RPMI7951 (cell line): ENCODE data around the gene HS3ST5. TPM values are rescaled to one million over a fixed set of nuclear protein-coding genes. Genes with fewer than 3 reads are reported as not detected.
"Not testable (repeated sequence)": the region's sequence is repeated elsewhere in the genome, so short reads cannot be mapped to it uniquely, and the experiment has no call there.

Experiments used
- DNase-seq: peaks from one replicate; pipeline ENCODE4 v3.0.0-alpha.2; 2012; ENCODE audit warnings: low read depth
- total RNA-seq: library from RNA; depleted of rRNA; stranded (reverse); fragments of >200 nt; shearing (Covaris generic); gene quantifications from 2 replicates; pipeline ENCODE4 v1.2.3, GENCODE V29; 2014

Gene HS3ST5
- total RNA-seq, 1 experiment from 2014 or later, result not detected

DNA sequence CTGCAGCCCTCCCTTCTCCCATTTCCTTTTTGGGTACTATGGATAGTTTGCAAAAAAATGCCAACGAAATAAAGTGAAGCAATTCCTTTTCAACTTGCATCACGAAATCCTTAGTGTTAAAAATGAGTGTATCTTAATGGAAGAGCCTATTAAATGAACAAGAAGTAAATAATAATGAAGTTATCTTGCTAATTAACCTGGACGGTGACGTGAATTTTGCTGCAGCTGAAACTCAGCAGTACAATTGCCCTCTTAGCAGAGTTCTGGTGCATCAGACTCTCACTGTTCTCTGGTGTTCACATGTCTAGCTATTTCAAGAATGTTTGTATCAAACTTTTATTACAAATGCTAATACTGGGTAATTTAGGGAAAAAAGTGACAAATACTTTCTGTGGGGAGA lies 252.2 kb downstream of the HS3ST5 start:
- no peak for DNase-seq

DNA sequence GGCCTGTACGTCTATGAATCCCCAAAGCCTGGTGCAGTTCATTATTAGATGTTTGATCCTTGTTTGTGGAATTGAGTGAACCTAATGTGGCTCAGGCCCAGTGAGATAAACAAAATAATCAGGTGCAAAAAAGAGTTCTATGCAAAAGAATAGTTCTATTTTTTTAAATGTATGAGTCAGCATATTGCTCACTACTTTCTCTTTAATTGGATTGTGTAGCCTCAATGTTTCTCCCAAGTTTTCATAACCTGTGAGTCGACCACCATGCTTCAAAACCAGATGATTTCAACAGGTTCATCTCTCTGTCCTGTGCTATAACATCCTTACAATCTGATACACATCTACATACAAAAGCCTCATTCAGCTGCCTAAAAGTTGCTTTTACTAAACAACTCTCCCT lies 255.3 kb downstream of the HS3ST5 start:
- no peak for DNase-seq

DNA sequence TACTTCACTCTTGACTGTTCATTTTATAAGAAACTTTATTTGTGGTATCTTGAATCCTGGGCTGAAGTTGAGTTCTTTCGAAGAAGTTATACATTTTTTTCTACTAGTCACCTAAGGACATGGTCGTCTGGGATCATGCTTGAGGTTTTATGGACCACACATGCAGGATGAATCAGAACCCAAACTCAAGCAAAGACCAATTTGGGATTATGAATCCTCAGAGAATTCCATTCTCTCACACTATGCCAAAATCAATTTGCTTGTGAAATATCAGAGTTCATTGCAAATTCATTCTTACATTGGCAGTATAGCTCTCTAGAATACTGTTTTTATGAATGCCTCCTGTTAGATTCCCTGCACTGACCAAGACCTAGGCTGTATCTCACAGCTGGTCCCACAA lies 257.6 kb downstream of the HS3ST5 start:
- DNase-seq, result peak; percentile 66

DNA sequence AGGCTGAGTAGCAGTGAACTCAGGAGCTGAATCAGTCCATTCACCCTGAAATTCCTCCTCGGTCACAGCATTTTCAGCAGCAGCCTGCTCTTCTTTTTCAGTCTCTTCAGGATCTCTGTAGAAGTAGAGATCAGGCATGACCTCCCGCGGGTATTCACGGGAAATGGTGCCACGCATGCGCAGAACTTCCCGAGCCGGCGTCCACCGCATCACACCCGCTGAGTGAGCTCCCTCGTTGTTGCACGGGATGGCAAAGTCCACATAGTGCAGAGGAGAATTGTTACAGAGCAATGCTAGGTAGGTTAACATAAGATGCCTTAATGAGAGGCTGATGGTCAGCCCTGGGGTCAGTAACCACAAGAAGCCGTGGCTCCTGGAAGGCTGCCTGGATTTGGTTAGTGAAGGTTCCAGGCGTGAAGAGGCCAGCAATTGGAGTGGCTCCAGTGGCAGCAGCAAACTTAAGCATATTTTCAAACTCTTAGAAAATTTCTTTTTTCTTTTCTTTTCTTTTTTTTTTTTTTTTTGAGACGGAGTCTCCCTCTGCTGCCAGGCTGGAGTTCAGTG lies 258.4 kb downstream of the HS3ST5 start:
- peak; percentile 93 for DNase-seq

DNA sequence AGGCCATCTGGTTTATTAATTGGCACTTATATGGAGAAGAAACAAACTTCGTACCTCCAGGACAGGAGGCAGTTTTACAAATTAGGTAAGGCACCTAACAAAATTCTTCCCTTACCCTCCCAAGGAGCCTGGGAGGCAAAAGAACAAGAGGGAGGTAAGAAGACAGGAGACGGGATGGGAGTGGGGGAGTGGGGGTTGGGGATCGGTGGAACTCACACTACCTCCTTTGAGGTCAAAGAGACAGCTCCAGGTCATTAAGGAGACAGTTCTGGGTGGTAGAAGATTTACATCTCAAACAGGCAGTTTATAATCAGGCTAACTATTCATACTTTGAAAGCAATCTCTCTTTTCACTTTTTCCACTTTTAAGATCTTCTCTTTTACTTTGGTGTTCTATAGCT lies 259.6 kb downstream of the HS3ST5 start:
- no peak for DNase-seq

DNA sequence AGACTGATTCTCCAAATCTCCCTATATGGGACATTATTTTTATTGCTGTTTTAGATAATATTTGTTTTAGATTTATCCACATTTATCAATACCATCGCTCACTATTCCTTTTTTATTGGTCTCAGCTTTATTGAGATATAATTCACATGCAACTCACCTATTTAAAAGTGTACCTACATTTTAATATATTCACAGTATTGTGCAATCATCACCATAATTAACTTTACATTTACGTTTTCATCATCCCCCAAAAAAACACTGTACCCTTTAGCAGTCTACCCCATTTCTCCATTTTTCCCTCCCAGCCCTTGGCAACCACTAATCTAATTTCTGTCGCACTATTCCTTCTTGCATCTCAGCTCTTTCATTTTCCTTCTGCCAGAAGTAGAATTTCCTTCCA lies 261.1 kb downstream of the HS3ST5 start:
- DNase-seq, result no peak

DNA sequence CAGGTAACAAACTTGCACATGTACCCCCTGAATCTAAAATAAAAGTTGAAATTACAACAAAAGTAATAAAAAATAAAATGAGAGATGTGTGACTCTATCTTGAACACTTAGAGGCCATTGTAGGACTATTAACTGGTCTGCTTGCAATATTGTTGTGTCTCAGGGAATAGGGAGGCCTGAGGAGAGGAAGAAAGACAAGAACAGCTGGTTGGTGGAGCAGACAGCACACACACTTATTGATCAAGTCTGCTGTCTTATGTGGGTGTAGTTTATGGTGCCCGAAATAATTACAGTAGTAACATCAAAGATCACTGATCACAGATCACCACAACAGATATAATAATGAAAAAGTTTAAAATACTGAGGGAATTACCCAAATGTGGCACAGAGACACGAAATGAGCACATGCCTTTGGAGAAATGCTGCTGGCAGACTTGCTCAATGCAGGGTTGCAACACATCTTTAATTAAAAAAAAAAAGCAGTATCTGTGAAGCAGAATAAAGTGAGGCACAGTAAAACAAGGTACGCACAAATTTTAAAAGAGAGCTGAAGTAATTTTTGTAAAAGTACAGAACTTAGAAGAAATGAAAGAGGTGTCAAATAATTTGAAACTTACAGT lies 261.8 kb downstream of the HS3ST5 start:
- no peak for DNase-seq

- DNase-seq, result not testable (repeated sequence)
Measured at GRCh38 chr6:114080410-114080809, 262.4 kb downstream of the HS3ST5 start.

DNA sequence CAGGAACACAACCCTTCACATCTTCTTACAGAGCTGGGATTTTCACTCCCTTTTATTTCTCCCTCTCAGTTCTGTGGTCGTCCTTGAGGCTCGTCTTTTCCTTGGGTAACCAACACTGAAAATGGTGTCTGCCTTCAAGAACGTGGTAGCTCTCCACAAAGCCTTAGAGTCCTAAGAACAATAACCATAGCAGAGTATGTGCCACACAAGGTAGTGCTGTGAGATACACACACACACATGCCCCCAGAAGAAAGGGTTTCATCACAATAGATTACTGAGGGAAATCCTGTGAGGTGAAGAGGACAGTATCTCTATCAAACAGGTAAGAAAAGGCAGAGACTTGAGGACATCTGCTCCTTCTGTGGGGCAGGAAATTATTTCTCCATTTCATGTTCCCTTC lies 267.0 kb downstream of the HS3ST5 start:
- DNase-seq, result no peak

- no peak for DNase-seq
Measured at GRCh38 chr6:114075300-114075699, 267.5 kb downstream of the HS3ST5 start.

DNA sequence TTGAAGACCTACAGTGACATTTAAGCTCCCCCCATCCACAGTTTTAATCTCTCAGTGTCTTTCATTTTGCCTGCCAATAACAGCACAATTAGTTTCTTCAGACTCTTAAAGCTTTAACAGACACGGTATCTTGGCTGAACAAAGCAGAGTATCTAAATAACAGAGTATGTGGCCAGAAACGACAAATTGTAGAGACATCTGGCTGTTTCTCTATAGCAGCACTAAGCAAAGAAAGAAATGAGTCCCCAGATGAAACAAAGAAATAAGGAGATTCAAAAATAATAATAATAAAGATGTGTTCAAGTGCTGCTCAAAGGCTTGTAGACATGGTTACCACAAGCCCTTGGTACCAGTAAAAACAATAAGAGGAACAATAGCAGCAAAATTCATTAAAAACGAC lies 274.1 kb downstream of the HS3ST5 start:
- DNase-seq, result no peak

- DNase-seq, result no peak
Measured at GRCh38 chr6:114068116-114068515, 274.7 kb downstream of the HS3ST5 start.

DNA sequence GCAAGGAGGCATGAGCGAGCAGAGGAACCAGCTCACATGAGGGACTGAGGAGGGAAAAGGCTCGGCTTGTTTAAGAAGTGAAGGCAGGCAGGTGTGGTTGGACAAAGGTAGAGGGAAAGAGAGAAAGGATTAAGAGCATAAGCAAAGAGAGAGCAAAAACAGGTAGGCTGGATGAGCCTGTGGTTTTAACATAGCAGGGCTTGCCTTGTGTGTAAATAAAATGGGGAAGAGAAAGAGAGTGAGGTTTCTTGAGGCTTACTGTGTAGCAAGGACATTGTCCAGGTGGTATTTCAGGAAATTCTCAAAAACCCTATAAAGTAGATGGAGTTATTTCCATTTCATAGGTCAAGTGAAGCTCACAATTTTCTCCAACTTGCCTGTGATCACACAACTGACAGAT lies 278.0 kb downstream of the HS3ST5 start:
- DNase-seq, result no peak

GRCh38 chr6:114063956-114064355 lies 278.9 kb downstream of the HS3ST5 start:
- no peak for DNase-seq

DNA sequence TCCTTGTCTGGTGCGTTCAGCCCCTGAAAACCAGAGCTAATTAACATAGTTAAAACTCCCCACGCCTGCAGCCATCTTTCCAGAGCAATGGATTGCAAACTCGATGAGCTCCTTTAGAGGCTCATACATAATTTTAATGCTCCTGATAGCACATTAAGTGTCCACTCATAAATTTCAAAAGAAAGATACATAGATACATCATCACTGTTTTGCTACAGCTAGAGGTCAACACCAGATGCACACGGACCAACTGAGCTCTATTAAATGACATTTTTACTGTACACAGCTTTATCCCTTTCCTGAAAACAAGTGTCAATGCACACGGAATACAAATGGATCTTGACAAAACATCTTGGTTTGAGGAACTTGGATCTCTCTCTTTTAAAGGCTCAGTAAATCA lies 280.6 kb downstream of the HS3ST5 start:
- no peak for DNase-seq

GRCh38 chr6:114061741-114062140 lies 281.1 kb downstream of the HS3ST5 start:
- DNase-seq, result no peak

GRCh38 chr6:114061116-114061515 lies 281.7 kb downstream of the HS3ST5 start:
- DNase-seq, result no peak

- DNase-seq, result peak; percentile 73
Measured at GRCh38 chr6:114058435-114058834, 284.4 kb downstream of the HS3ST5 start.

DNA sequence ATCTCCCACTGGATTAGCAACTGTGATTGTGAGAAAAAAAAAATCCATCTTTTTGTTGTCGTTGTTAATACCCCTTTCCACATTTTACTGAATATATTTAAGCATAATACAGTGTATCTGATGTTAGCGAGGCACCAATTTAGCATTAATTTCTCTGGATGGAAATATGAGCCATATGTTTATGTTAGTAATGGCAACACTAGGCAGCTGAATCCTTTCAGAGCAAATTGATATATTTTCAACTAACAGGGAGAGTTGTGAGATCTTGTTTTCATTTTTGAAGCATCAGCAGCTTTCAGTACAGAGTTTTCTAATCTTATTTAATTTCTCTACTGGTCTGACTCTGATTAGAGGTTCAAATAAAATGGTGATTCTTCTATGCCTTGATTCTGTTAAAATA lies 287.1 kb downstream of the HS3ST5 start:
- DNase-seq, result no peak

DNA sequence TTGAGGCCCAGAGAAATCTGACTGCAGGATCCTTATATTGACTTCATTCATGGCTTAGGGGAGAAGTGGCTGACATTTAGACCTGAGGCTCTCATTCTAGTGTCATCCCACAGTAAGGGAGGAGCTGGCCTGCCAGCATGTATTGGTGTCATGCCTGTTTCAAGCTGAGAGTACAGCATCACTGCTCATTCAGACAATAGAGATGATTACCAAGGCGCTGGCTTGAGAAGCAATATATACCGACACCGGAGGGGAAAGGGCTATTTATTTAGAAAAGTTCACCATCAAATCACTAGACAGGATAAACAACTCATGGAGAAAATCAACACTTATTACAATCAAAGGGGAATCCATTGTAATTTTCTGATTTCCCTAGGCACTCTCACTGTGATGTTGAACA lies 287.5 kb downstream of the HS3ST5 start:
- no peak for DNase-seq

DNA sequence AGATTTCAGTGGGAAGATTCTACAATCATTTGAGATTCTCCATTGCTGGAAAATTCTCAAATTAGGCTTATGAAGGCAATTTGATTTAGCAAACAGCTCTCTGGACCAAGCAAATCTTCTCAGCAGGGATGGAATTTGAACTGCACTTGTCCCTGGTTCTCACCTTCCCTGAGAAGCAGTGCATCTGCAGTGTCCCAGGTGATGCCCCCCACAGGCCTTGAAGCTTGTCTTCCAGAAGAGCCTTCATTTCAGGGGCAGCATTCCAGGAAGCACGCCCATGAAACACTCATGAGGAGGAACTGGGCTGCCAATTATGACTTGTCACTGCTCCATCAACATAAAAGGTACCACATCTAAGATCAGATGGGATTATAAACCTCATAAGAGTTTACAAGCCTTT lies 289.0 kb downstream of the HS3ST5 start:
- DNase-seq, result no peak

GRCh38 chr6:114052141-114052540 lies 290.7 kb downstream of the HS3ST5 start:
- DNase-seq, result no peak

DNA sequence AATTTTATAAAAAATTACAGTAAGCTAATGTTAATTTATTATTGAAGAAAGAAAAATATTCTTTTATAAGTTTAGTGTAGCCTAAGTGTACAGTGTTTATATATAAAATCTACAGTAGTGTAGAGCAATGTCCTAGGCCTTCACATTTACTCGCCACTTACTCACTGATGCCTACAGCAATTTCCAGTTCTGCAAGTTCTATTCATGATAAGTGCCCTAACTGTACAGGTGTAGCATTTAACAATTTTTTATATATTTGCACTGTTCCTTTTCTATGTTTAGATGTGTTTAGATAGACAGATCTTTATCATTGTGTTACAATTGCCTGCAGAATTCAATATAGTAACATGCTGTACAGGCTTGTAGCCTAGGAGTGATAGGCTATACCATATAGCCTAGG lies 291.8 kb downstream of the HS3ST5 start:
- no peak for DNase-seq

DNA sequence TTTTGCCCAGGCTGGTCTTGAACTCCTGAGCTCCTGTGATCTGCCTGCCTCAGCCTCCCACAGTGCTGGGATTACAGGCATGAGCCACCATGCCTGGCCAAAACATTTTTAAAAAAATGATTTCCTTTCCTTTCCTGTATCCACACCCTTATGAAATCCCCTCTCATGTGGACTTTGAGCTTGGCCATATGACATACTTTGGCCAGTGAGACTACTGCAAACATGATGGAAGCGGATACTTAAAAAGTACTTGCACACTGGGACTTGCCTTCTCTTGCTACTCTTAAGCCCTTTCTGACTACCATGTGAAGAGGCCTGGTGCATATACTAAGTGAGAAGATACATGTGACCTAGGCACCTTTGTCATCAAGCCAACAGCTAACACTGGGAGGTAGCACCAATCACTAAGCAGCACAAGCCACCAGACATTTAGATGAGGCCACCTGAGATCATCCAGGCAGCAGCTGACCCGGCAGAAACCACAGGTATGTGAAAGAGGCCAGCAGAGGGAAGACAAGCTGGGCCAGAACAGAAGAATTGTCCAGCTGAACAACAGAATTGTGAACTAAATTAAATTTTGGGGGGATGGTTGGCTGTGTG lies 293.4 kb downstream of the HS3ST5 start:
- peak; percentile 13 for DNase-seq
